GM19025 (cell line): Measurements from ENCODE around the gene EHMT1.

ENCODE experiments used
- ATAC-seq: cut with Tn5 transposase; IDR thresholded peaks from one replicate; pipeline ENCODE4 v1.9.1; 2021; ENCODE audit warnings: mild to moderate bottlenecking, low read depth, moderate library complexity; ENCODE audit not compliant: unreplicated experiment

EHMT1 gene

GRCh38 chr9:137642892-137643291, 24.1 kb downstream of the EHMT1 start:
- ATAC-seq, result no peak

DNA sequence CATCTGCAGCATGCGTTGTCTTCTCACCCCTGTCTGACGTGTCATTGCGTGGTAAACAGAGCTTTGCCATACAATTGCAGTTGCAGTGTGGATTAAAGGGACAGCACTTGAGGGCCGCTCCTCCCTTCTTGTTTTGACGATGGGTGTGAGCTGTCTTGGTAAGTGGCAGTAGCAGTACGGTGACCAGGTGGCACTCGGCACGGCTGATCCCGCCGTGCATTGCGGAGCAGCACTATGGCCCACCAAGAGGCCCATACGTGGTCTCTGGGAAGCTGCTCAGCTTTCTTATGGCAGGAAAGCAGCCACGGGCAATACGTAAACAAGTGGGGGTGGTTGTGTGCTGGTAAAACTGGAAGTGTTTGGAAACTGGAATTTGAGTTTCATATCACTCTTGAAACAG, 25.1 kb downstream of the EHMT1 start:
- no peak for ATAC-seq

GRCh38 chr9:137645211-137645610, 26.4 kb downstream of the EHMT1 start:
- no peak for ATAC-seq

DNA sequence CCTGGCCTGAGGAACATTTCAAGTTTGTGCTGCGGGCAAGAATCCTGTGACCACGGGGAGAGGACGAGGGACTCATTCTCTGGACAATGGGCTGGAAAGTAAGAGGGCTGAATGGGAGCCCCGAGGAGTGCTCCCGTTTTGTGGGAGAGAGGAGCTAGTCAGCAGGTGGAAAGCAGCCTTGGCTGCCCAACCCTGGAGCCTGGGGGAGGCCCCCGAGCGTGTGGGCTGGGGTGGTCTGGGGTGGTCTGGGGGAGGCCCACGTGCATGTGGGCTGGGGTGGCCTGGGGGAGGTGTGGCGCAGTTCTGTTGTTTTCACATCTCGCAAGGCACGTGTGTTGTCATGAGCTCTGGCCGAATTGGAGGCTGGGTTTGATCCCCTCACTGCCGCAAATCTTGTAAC, 27.5 kb downstream of the EHMT1 start:
- ATAC-seq, result no peak

GRCh38 chr9:137647096-137647714, 28.4 kb downstream of the EHMT1 start:
- ATAC-seq, result no peak

DNA sequence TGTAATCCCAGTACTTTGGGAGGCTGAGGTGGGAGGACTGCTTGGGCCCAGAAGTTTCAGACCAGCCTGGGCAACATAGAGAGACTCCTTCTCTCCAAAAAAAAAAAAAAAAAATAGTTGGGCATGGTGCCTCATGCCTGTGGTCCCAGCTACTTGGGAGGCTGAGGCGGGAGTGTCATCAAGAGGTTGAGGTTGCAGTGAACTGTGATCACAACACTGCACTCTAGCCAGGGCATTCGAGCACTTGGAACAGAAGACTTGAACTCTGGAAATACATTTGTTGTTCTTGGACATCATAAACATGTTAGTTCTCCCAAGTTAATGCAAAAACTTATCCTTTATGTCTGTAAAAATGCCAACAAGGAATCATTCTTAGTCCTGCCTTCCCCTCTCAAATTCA, 29.6 kb downstream of the EHMT1 start:
- ATAC-seq, result no peak

DNA sequence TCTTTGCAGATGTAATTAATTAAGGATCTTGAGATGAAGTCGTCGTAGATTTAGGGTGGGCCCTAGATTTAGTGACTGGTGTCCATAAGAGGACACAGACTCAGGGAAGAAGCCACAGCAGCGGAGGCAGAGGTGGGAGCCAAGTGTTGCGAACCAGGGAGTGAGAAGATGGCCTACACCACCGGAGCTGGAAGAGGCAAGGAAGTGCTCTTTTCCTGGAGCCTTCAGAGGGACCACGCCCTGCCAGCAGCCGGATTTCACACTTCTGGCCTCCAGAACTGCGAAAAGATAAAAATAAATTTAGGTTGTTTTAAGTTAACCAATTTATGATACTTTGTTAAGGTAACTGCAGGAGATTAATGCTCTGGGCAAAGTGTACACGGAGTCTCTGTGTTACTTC, 30.7 kb downstream of the EHMT1 start:
- ATAC-seq, result no peak

DNA sequence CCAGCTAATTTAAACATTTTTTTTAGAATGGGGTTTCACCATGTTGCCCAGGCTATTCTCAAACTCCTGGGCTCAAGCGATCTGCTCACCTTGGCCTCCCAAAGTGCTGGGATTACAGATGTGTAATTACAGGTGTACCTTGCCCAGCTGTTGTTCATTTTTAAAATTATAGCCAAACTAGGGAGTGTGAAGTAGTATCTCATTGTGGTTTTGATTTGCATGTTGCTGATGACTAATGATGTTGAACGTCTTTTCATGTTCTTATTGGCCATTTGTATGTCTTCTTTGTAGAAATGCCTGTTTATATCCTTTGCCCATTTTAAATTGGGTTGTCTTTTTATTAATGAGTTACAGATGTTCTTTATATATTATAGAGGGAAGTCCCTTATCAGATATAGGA, 31.5 kb downstream of the EHMT1 start:
- ATAC-seq, result no peak

- no peak for ATAC-seq
These were observed 32.0 kb downstream of the EHMT1 start for GRCh38 chr9:137650779-137651178.

GRCh38 chr9:137656416-137656815, 37.6 kb downstream of the EHMT1 start:
- no peak for ATAC-seq

- no peak for ATAC-seq
These were observed 38.8 kb downstream of the EHMT1 start for GRCh38 chr9:137657606-137658005.

GRCh38 chr9:137658781-137659180, 40.0 kb downstream of the EHMT1 start:
- no peak for ATAC-seq

GRCh38 chr9:137660144-137660543, 41.3 kb downstream of the EHMT1 start:
- ATAC-seq, result no peak

GRCh38 chr9:137663584-137663983, 44.8 kb downstream of the EHMT1 start:
- no peak for ATAC-seq

GRCh38 chr9:137664676-137665075, 45.9 kb downstream of the EHMT1 start:
- ATAC-seq, result no peak

DNA sequence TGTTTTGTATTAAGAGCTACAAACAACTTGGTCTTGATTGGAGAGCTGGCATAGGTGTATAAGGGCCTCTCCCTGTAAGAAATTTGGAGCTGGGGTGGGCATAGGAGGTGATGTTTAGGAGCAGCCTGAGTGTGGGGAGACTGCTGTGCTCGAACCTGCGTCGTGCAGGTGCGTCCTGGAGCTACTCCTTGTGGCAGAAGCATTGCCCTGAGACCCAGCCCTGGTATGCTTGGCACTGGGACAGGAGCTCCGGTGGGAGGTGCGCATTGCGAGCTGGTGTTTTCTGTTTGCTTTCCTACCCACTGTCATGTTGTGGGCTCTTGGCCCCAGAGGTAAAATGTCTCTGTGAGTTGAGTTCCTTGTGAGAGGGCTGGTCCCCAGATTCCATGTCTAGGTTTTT, 46.4 kb downstream of the EHMT1 start:
- ATAC-seq, result no peak

GRCh38 chr9:137665697-137666512, 47.1 kb downstream of the EHMT1 start:
- no peak for ATAC-seq

DNA sequence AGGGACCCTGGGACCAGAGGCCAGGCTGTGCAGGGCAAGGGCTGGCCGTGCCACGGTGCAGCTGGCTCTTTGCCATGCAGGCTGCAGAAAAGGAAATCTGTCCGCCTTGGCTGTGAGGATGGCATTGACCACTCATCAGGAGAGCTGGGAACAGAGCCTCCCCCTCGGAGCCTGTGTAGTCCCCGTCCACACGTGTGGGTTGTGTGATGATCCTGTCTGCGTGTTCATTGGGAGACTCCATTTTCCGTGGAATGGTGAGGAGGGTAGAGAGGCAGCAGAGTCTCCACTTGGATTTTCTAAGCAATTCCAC, 47.7 kb downstream of the EHMT1 start:
- ATAC-seq, result no peak

- ATAC-seq, result no peak
These were observed 48.3 kb downstream of the EHMT1 start for GRCh38 chr9:137666955-137667670.

GRCh38 chr9:137668203-137668602, 49.4 kb downstream of the EHMT1 start:
- ATAC-seq, result no peak

- no peak for ATAC-seq
These were observed 50.5 kb downstream of the EHMT1 start for GRCh38 chr9:137669261-137669672.
